NCI-H446 treated with DMSO at 0.1 percent for 48 hours (cell line): ENCODE data around the gene PSMC3IP.
A peak's percentile ranks its signal among the peaks of the same experiment; 100 is the strongest.
"Not testable (repeated sequence)": the region's sequence is repeated elsewhere in the genome, so short reads cannot be mapped to it uniquely, and the experiment has no call there.

Experiments
- DNase-seq: peaks from one replicate; lab custom pipeline; 2025; lab: John Stamatoyannopoulos, UW

The PSMC3IP gene

DNA sequence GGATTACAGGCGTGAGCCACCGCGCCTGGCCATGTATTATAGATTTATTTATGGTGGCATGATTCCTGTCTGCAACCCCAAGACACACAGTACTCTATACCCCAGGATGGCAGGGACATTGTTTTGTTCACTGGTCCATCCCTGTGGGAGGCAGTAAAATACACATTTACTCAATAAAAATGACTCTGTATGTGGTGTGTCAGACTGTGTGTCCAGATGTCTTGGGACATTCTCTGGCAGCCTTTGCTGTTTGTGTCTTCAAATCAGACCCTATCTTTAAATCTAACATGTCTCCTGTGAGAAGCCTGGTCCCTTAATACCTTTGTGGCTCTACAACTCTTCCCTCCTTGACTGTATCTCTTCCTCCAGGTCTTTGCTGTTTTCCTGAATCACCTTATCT, 17.3 kb downstream of the PSMC3IP start:
- DNase-seq = no peak

DNA sequence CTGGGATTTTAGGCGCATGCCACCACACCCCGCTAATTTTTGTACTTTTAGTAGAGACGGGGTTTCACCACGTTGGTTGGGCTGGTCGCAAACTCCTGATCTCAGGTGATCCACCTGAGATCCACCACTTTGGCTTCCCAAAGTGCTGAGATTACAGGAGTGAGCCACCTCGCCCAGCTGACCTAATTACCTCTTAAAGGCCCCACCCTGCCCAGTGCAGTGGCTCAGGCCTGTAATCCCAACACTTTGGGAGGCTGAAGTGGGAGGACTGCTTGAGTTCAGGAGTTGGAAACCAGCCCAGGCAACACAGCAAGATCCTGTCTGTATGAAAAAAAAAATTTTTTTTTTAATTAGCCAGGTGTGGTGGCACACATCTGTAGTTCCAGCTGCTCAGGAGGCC, 18.5 kb downstream of the PSMC3IP start:
- no peak for DNase-seq

DNA sequence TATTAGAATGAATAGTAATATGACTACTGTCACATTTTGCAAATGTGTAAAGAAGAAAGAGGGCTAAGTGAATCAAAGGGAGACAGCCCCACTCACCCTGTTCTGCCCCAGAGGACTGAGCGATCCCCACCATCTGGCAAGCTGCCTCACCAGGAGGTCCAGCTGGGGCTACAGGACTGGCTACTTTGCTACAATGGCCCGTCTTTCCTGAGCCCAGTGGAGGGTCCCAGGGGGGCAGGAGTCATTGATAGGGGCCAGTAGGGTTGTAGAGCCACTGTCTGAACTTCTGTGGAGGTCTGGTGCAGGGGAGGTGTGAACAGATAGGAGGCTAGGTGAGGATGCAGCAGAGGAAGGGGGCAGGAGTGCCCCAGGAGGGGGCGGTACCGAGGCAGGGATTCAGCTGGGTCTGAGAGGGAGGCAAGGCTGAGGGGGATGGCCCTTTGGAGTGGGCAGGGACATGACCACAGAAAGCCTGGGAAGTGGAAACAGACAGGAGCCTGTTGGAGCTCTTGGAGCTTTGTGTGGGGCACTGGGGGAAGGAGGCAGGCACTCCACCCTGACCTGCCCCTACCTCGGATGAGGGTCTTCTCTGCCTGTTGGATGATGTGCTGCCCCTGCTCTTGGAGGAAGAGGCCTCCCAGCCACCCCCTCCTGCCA, 21.4 kb downstream of the PSMC3IP start:
- not testable (repeated sequence) for DNase-seq

DNA sequence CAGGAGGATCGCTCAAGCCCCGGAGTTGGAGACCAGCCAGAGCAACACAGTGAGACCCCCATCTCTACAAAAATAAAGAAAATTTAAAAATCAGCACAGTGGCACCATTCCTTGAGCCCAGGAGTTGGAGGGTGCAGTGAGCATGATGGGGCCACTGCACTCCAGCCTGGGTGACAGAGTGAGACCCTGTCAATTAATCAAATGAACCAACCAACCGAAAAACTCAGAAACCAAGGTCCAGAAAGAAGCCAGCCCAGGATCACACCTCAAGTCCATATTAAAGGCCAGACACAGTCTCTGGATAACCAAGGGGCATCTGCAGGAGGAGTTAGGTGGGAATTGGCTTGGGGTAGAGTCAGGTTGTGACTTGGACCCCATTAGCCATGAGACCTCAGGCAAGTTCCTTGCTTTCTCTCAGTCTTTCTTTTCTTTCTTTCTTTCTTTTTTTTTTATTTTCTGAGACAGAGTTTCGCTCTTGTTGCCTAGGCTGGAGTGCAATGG, 22.4 kb downstream of the PSMC3IP start:
- no peak for DNase-seq

- DNase-seq = peak; percentile 32
Measured at GRCh38 chr17:42554250-42555121, 23.0 kb downstream of the PSMC3IP start.

GRCh38 chr17:42553866-42554249, 23.7 kb downstream of the PSMC3IP start:
- no peak for DNase-seq

GRCh38 chr17:42553161-42553818, 24.2 kb downstream of the PSMC3IP start:
- DNase-seq = no peak

GRCh38 chr17:42552736-42553135, 24.8 kb downstream of the PSMC3IP start, which contains the start of gene HSD17B1:
HSD17B1 (plus strand) TSS chr17:42552923; CDS start chr17:42552934, 11 bp downstream.
- DNase-seq = not testable (repeated sequence)

GRCh38 chr17:42548993-42549755, 28.4 kb downstream of the PSMC3IP start:
- DNase-seq = no peak

- no peak for DNase-seq
Measured at GRCh38 chr17:42548070-42548837, 29.3 kb downstream of the PSMC3IP start.

DNA sequence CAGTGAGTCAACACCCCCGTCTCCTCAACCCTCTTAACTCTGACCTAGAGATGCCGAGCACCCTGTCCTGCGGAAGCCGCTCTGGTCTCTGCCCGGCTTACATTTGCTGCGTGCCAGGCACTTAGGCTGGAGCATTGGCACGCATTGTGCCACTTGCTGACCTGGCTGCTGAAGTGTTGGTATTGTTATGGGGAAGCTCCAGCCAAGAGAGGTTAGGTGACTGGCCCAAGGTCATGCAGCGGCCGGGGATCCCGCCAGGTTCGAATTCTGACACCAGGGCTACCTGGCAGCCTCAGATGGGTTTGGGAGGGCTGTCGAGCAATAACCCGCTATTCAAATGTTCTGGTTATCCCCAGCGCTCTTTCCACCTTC, 29.8 kb downstream of the PSMC3IP start:
- no peak for DNase-seq

- no peak for DNase-seq
Measured at GRCh38 chr17:42547001-42547461, 30.5 kb downstream of the PSMC3IP start.

- not testable (repeated sequence) for DNase-seq
Measured at GRCh38 chr17:42545755-42546505, 31.6 kb downstream of the PSMC3IP start.

GRCh38 chr17:42544874-42545283, 32.6 kb downstream of the PSMC3IP start:
- no peak for DNase-seq

GRCh38 chr17:42543190-42544079, 34.1 kb downstream of the PSMC3IP start:
- no peak for DNase-seq

DNA sequence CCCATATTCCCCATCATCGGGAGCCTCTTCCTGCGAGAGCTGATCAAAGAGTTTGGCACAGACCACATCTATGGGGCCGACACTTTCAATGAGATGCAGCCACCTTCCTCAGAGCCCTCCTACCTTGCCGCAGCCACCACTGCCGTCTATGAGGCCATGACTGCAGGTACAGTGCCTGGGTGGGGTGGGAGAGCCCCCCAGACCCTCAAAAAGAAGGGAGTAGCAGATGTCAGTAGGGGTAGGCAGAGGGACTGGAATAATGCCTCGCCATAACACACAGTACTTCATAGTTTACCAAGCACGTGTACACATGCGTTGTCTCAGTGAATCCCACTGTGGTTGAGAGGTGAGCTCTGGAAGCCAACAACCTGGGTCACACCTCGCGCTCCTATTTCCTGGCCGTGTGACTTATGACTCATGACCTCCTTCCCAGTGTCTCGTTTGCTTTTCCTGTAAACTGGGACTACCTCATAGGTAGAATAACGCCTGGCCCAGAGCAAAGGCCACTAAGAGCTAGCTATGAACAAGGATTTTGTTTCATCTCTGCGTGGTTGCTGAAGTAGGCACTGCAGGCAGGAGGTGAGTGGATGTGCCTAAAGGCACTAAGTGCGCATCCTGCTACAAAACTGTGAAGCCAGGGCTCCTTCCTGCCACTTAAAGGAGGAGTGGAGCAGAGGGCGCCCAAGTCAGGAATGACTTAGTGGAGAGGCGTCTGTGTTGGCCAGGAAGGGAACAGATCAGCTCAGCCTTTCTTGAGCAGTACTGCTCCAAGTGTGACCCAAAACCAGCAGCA, 36.3 kb downstream of the PSMC3IP start:
- DNase-seq = no peak

DNA sequence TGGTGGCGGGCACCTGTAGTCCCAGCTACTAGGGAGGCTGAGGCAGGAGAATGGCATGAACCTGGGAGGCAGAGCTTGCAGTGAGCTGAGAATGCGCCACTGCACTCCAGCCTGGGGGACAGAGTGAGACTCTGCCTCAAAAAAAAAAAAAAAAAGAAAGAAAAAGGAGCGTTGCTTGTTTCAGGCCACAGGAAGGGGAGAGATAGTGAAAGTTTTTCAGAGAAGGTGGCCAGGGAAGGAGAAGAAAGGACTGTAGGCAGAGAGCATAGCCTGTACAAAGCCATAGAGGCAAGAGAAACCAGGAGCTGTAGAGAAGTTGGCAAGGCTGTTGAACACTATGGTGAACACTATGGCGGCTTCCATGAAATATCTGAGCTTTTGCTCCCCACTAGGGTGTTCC, 37.0 kb downstream of the PSMC3IP start:
- not testable (repeated sequence) for DNase-seq

DNA sequence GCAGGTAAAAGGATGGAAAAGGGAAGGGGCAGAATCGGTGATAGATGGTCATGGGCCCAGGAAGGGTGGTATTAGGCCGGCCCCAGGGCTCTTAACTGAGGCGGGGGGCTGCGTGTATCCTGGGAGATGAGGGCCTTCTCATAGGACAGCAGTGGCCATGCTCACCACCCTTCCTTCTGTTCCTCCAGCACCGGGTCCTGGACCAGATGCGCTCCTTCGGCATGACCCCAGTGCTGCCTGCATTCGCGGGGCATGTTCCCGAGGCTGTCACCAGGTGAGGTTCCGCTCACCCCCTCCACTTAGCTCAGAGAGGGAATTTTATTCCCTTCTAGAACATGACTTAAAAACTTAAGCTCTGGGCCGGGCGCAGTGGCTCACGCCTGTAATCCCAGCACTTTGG, 39.0 kb downstream of the PSMC3IP start:
- DNase-seq = no peak
